CD4-positive, alpha-beta T cell treated with Interleukin-6 for 4 hours (primary cell): ENCODE results near the gene SH3D19.
"Not testable (repeated sequence)": the region's sequence is repeated elsewhere in the genome, so short reads cannot be mapped to it uniquely, and the experiment has no call there.

ENCODE experiments used
- DNase-seq: peaks from one replicate; pipeline ENCODE4 v3.0.0-alpha.2; 2020; ENCODE audit warnings: mixed read lengths

SH3D19 gene

GRCh38 chr4:151087467-151087866, 237.9 kb downstream of the SH3D19 start:
- no peak for DNase-seq

GRCh38 chr4:151077978-151078377, 247.4 kb downstream of the SH3D19 start:
- DNase-seq, result not testable (repeated sequence)

GRCh38 chr4:151074416-151074916, 250.9 kb downstream of the SH3D19 start:
- DNase-seq, result no peak
